SK-N-SH (cell line): ENCODE measurements around the gene ALPI. TPM values are rescaled to one million over a fixed set of nuclear protein-coding genes. Genes with fewer than 3 reads are reported as not detected.

Experiments used
- CTCF ChIA-PET: fragments of 300-600, 350-600 bp; formaldehyde crosslinking; extraction: SDS; loops from one replicate; lab custom pipeline; 2021; lab: Yijun Ruan, JAX
- POLR2A ChIA-PET: fragments of 350-600 bp; sonication (Branson Sonifier 250); formaldehyde crosslinking; extraction: SDS; loops from one replicate; lab custom pipeline; 2020; ENCODE audit warnings: antibody characterized with exemption, inconsistent platforms; lab: Yijun Ruan, JAX
- DNase-seq: peaks from one replicate; pipeline ENCODE4 v3.0.0; 2012
- H2AFZ ChIP-seq: fragments of 200-600 bp; sonication (generic); 2 replicates; pipeline ENCODE4 v1.8.1; 2016; ENCODE audit warnings: antibody characterized with exemption, mild to moderate bottlenecking, low read depth
- H3F3A ChIP-seq: fragments of 200-600 bp; sonication (generic); replicated peaks from 2 replicates; pipeline ENCODE3; 2016; ENCODE audit warnings: antibody characterized with exemption, mild to moderate bottlenecking; ENCODE audit not compliant: insufficient read depth
- H3K27ac ChIP-seq, 2 experiments: fragments of 200-500 bp in 1 of 2; fragments of 200-600 bp in 1 of 2; sonication (Bioruptor generic) in 1 of 2; sonication (generic), shearing (Covaris generic) in 1 of 2; 2 replicates each; pipeline versions ENCODE4 v1.5.1 to v1.6.1; 2014 to 2016; ENCODE audit warnings: low read depth in 2 of 2, inconsistent platforms in 1 of 2, low read length in 1 of 2, mild to moderate bottlenecking in 1 of 2, mixed read lengths in 1 of 2
- H3K27me3 ChIP-seq: fragments of 200-600 bp; sonication (generic), shearing (Covaris generic); 2 replicates; pipeline ENCODE4 v1.6.1; 2016; ENCODE audit warnings: mixed run types; ENCODE audit not compliant: insufficient read depth
- H3K36me3 ChIP-seq, 2 experiments: fragments of 200-500 bp in 1 of 2; fragments of 200-600 bp in 1 of 2; sonication (Bioruptor generic) in 1 of 2; sonication (generic) in 1 of 2; replicated peaks in 1 of 2; 2 replicates each; pipeline versions ENCODE3 to v1.5.1; 2014 to 2016; ENCODE audit warnings: low read length in 1 of 2, mild to moderate bottlenecking in 1 of 2; ENCODE audit not compliant: insufficient read depth in 2 of 2, control insufficient read depth in 1 of 2
- H3K4me1 ChIP-seq, 2 experiments: fragments of 200-500 bp in 1 of 2; fragments of 200-600 bp in 1 of 2; sonication (Bioruptor generic) in 1 of 2; sonication (generic), shearing (Covaris generic) in 1 of 2; 2 replicates each; pipeline versions ENCODE4 v1.5.1 to v1.6.1; 2014 to 2016; ENCODE audit warnings: low read depth in 1 of 2, low read length in 1 of 2, mixed run types in 1 of 2; ENCODE audit not compliant: insufficient read depth in 2 of 2, control insufficient read depth in 1 of 2
- H3K4me2 ChIP-seq: fragments of 200-600 bp; sonication (generic), shearing (Covaris generic); 2 replicates; pipeline ENCODE4 v1.6.1; 2017; ENCODE audit warnings: mixed run types
- H3K4me3 ChIP-seq, 2 experiments: fragments of 200-500 bp in 1 of 2; fragments of 200-600 bp in 1 of 2; sonication (Bioruptor generic) in 1 of 2; sonication (generic), shearing (Covaris generic) in 1 of 2; 2 replicates each; pipeline versions ENCODE4 v1.5.1 to v1.8.1; 2014 to 2016; ENCODE audit warnings: low read depth in 2 of 2, inconsistent platforms in 1 of 2, low read length in 1 of 2, mild to moderate bottlenecking in 1 of 2, mixed read lengths in 1 of 2, moderate library complexity in 1 of 2
- H3K79me2 ChIP-seq: fragments of 200-600 bp; sonication (generic); 2 replicates; pipeline ENCODE4 v1.8.1; 2017; ENCODE audit warnings: mild to moderate bottlenecking; ENCODE audit not compliant: insufficient read depth
- H3K9ac ChIP-seq: fragments of 200-600 bp; sonication (generic); 2 replicates; pipeline ENCODE4 v1.6.1; 2017; ENCODE audit warnings: mixed run types
- H3K9me2 ChIP-seq: fragments of 200-600 bp; sonication (generic); 2 replicates; pipeline ENCODE4 v1.6.1; 2017; ENCODE audit warnings: mixed run types
- H3K9me3 ChIP-seq: fragments of 200-600 bp; sonication (generic); 2 replicates; pipeline ENCODE4 v1.6.1; 2017; ENCODE audit warnings: mixed run types, mild to moderate bottlenecking, moderate library complexity
- H4K20me1 ChIP-seq: fragments of 200-600 bp; sonication (generic); 2 replicates; pipeline ENCODE4 v1.6.1; 2017; ENCODE audit warnings: mild to moderate bottlenecking, mixed run types; ENCODE audit not compliant: insufficient read depth
- CHD2 ChIP-seq: fragments of 150-350 bp; IDR thresholded peaks from 2 replicates; pipeline ENCODE4 v1.6.1; 2018; ENCODE audit warnings: low read length; ENCODE audit not compliant: partially characterized antibody
- CTCF ChIP-seq: fragments of 200-600 bp; sonication (generic); IDR thresholded peaks from 2 replicates; pipeline ENCODE4 v1.6.1; 2017; ENCODE audit warnings: antibody characterized with exemption, mild to moderate bottlenecking, moderate library complexity
- ELF1 ChIP-seq: IDR thresholded peaks from 2 replicates; pipeline ENCODE4 v1.4.0; 2012
- EP300 ChIP-seq, 2 experiments: IDR thresholded peaks; 2 replicates each; pipeline versions ENCODE4 v1.4.0 to v1.6.1; 2012; ENCODE audit warnings: borderline replicate concordance in 1 of 2, low read depth in 1 of 2, low read length in 1 of 2
- GATA2 ChIP-seq: sonication (generic); formaldehyde crosslinking; IDR thresholded peaks from 2 replicates; pipeline ENCODE4 v1.5.0; 2020; ENCODE audit warnings: mild to moderate bottlenecking, missing genetic modification reagents
- IRF3 ChIP-seq: fragments of 150-350 bp; IDR thresholded peaks from 2 replicates; pipeline ENCODE4 v1.6.1; 2016; ENCODE audit warnings: mild to moderate bottlenecking, low read depth, low read length
- JUND ChIP-seq: IDR thresholded peaks from 2 replicates; pipeline ENCODE4 v1.4.0; 2012
- MEF2A ChIP-seq: IDR thresholded peaks from 2 replicates; pipeline ENCODE4 v1.4.0; 2012; ENCODE audit warnings: low read depth, borderline replicate concordance
- MXI1 ChIP-seq: IDR thresholded peaks from 2 replicates; pipeline ENCODE4 v1.6.1; 2012; ENCODE audit warnings: mild to moderate bottlenecking, low read depth, low read length, improper control_type of control experiment
- NFIC ChIP-seq: IDR thresholded peaks from 2 replicates; pipeline ENCODE4 v1.4.0; 2012; ENCODE audit warnings: borderline replicate concordance
- POLR2AphosphoS5 ChIP-seq: IDR thresholded peaks from 2 replicates; pipeline ENCODE4 v1.6.1; 2012; ENCODE audit warnings: low read depth, low read length
- REST ChIP-seq: IDR thresholded peaks from 2 replicates; pipeline ENCODE4 v1.6.1; 2012; ENCODE audit warnings: mild to moderate bottlenecking, low read depth, low read length, moderate library complexity
- SIN3A ChIP-seq: IDR thresholded peaks from 2 replicates; pipeline ENCODE4 v1.6.1; 2012; ENCODE audit warnings: low read depth, mild to moderate bottlenecking, low read length, moderate library complexity, borderline replicate concordance
- TCF12 ChIP-seq: IDR thresholded peaks from 2 replicates; pipeline ENCODE4 v1.4.0; 2012
- TEAD4 ChIP-seq: IDR thresholded peaks from 2 replicates; pipeline ENCODE4 v1.4.0; 2012; ENCODE audit warnings: mild to moderate bottlenecking, borderline replicate concordance; ENCODE audit not compliant: insufficient read depth
- USF1 ChIP-seq: IDR thresholded peaks from 2 replicates; pipeline ENCODE4 v1.4.0; 2012; ENCODE audit warnings: low read depth, borderline replicate concordance
- YY1 ChIP-seq: IDR thresholded peaks from 2 replicates; pipeline ENCODE4 v1.4.0; 2012; ENCODE audit warnings: low read depth, mild to moderate bottlenecking
- WGBS: methylation state at CpG from one replicate; pipeline ENCODE4 v1.1.6; 2017; ENCODE audit warnings: low lambda C conversion rate; 5-methylcytosine and 5-hydroxymethylcytosine counted together
- polyA plus RNA-seq, 3 experiments: library from polyadenylated mRNA; depleted of rRNA; stranded (reverse); fragments of >200 nt; gene quantifications; 2 replicates each; pipeline ENCODE4 v1.2.3, GENCODE V29; 2012

ALPI gene
- polyA plus RNA-seq, 1 of the 3 experiments (the other 2 are of a cell fraction): not detected

GRCh38 chr2:232479341-232480200 is 23.6 kb downstream of the ALPI start (continued):
- TF ChIP-seq TEAD4 (no peak), TCF12 (no peak), POLR2AphosphoS5 (no peak)

- TF ChIP-seq NFIC (no peak), JUND (no peak), IRF3 (no peak), EP300 (IDR thresholded peaks at IDR 0.05; ENCODE audit: borderline replicate concordance in 1 of 2, low read depth in 1 of 2, low read length in 1 of 2) (no peak), USF1 (no peak), SIN3A (no peak), MEF2A (no peak), YY1 (no peak), MXI1 (no peak), TCF12 (no peak), ELF1 (no peak), CHD2 (no peak), GATA2 (CRISPR knock-in tag) (no peak), REST (no peak), CTCF (no peak)
- H3K9me2 ChIP-seq: no peaks in the 10 kb centered on the region
- no peak overlapping the region for H3K4me3 ChIP-seq
- no peak overlapping the region for H3K4me2 ChIP-seq
- 56% methylated on average over 22 of the region's 26 CpGs for WGBS
- H3K79me2 ChIP-seq: no peaks in the 10 kb centered on the region
- H3K27ac ChIP-seq: no peak overlapping the region
- no peaks in the 10 kb centered on the region for H4K20me1 ChIP-seq
- H3K4me1 ChIP-seq: no peaks in the 10 kb centered on the region; a peak in 1 of 4 replicates
- no peak overlapping the region for H2AFZ ChIP-seq
- H3K27me3 ChIP-seq: peaks cover 19% of the 10 kb centered on the region
- H3K36me3 ChIP-seq: no peaks in the 10 kb centered on the region
- no peaks in the 10 kb centered on the region for H3F3A ChIP-seq
- H3K9ac ChIP-seq: no peak overlapping the region
- no peak for DNase-seq
- CTCF ChIA-PET: interaction anchor here (0.9 kb wide), 1 partner anchor 41 kb away, joined by 3 read pairs; no protein-coding TSS in a partner anchor
- H3K9me3 ChIP-seq: no peaks in the 10 kb centered on the region
- POLR2A ChIA-PET: no interaction called here
Measured at GRCh38 chr2:232480201-232481190, 24.5 kb downstream of the ALPI start.
